A549 treated with dexamethasone at 1 μM for 4 hours (cell line): Measurements from ENCODE around the gene CDCA7L. TPM values are rescaled to one million over a fixed set of nuclear protein-coding genes. Genes with fewer than 3 reads are reported as not detected.

Experiments
- total RNA-seq: library from RNA; stranded (reverse); fragments of 200-300 nt; extraction: Qiagen RNA extraction; gene quantifications from 5 replicates; pipeline ENCODE4 v1.2.3, GENCODE V29; 2022

Gene CDCA7L, protein sequence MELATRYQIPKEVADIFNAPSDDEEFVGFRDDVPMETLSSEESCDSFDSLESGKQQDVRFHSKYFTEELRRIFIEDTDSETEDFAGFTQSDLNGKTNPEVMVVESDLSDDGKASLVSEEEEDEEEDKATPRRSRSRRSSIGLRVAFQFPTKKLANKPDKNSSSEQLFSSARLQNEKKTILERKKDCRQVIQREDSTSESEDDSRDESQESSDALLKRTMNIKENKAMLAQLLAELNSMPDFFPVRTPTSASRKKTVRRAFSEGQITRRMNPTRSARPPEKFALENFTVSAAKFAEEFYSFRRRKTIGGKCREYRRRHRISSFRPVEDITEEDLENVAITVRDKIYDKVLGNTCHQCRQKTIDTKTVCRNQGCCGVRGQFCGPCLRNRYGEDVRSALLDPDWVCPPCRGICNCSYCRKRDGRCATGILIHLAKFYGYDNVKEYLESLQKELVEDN
- 17.4 to 20.8 TPM (median 19.3 TPM) in 5 replicates for total RNA-seq

DNA sequence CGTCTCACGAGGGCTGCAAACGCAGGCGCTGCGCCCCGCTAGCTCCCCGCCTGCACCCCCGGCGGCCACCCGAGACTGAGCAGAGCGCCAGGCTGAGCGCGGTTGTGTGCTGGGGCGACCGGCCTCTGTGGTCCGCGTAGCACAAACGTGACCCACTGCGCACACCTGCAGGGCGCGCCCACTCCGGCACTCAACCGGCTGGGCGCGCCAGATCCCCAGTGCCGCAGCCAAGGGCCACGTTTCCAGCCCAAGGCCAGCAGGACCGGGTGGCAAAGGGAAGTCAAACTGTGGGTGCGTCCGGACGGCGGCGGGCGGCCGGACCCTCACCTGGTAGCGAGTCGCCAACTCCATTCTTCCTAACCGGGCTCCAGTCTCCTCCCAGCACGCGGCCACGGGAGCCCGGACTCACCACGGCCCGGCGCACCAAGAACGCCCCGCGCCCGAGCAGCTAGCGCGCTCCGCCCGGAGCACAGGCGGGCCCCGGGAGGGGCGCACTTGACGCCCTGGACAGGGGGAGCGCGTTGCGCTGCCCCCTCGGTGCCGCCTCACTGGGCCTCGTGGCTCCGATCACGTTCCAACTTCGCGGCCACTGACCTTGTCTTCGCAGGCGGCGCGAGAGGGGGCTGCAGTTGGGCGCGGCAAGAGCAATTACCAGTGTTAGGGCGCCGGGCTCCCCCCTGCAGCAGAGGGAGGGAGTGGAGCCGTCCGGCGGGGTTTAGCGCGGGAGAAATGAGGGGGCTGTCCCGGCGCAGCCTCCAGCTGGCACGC, at the start of gene CDCA7L:
Gene CDCA7L (minus strand): TSS at position 446 of the 768 bp plus-strand sequence. CDS start 95 bp downstream, at position 351.

